Measurements from ENCODE around the gene KRT34.

The KRT34 gene

DNA sequence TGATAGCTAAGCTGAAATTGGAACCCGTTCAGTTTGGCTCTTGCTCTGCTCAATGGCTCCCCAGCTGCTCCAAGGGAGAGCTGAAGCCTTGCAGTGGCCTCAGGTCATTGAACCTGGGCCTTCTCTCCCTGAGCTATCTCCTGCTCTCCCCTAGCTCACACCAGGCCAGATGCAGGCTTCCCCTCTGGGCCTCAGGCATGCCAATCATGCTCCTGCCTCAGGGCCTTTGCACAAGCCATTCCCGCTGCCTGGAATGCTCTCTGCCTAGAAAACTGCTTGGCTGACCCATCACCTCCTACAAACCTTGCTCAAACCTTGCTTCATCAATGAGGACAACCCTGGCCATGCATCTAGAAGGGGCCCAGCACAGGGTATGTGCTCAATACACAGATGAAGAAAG lies 49.9 kb downstream of the KRT34 start:
- DNase-seq (ENCODE audit: low read depth), result no peak

- no peak for DNase-seq (ENCODE audit: low read depth)
Measured at GRCh38 chr17:41331606-41332005, 50.5 kb downstream of the KRT34 start.

- DNase-seq (ENCODE audit: low read depth), result no peak
Measured at GRCh38 chr17:41329279-41329948, 52.7 kb downstream of the KRT34 start.

DNA sequence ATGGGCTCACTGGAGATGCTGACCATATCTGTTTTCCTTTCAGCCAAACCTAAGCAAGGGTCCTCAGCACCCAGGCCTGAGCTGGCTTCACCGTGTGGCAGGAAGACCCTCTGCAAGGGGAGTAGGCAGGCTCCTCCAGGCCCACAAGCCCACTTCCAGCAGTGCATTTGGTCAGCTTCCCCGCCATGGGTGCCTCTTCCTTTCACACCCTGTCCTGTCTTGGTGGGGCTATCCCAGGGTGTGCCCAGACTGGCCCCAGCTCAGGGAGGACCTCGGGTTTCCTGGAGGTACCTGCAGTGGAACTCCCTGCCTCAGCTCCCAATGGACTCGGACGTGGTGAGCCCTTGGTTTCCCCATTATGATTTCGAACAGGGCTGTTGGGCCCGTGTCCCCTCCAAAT lies 53.9 kb downstream of the KRT34 start:
- no peak for DNase-seq (ENCODE audit: low read depth)

Data from activated T-cell treated with anti-CD3 and anti-CD28 coated beads for 1 hour (primary cell).